HG03135 (cell line): ENCODE measurements around the gene RDX.
"Not testable (repeated sequence)": the region's sequence is repeated elsewhere in the genome, so short reads cannot be mapped to it uniquely, and the experiment has no call there.

Experiments
- ATAC-seq: cut with Tn5 transposase; IDR thresholded peaks from one replicate; pipeline ENCODE4 v1.9.1; 2021; ENCODE audit warnings: mild to moderate bottlenecking, moderate library complexity; ENCODE audit not compliant: unreplicated experiment

RDX gene

DNA sequence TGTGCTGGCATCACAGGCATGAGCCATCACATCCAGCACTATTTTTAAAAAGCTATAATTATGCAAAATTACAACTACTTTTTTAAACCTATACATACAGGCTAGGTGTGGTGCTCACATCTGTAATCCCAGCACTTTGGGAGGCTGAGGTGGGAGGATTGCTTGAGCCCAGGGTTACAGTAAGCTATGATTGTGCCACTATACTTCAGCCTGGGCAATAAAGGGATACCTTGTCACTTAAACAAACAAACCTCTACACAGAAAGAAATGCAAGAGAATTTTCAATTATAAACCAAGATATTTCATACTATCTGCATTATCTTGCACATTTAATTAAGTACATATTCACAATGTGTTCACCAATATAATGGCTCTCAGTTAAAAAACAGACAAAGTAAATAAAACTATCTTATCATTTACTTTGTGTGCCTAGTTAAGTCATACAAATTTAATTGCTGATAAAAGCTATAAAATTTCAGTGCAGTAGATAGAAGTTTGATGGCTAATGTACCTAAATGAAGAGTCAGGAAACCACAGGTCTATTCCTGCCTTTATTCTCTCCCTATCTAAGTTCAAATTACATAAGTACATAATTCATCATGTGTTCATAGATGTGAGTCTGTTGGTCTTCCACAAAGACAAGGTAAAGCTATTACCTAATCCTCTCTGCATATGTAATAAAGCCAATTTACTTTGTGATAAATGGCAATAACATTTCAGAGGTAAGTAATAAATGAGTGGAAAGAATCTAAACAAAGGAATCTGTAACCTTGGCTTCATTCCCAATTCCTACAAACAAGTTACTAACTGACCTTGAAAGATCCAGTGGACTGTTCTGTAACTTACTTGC is 9.0 kb upstream of the RDX start:
- ATAC-seq, result no peak

DNA sequence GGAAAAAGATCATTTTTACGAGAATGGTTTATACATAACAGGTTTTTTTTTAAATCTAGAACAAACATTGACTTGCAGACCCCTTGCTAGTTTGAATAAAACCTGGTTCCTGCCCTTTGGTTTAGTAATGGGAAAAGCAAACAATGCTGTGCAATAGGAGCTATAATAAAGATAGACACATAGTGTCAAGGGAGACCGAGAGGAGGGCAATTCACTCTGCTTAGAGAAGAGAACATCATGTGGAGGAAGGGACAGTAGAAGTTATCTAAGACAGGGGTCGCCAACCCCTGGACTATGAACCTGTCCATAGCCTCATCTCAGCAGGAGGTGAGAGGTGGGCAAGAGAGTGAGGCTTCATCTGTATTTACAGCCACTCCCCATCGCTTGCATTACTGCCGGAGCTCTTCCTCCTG is 7.0 kb upstream of the RDX start:
- ATAC-seq, result no peak

- no peak for ATAC-seq
Measured at GRCh38 chr11:110301577-110301976, 5.2 kb upstream of the RDX start.

- ATAC-seq, result no peak
Measured at GRCh38 chr11:110301032-110301431, 4.6 kb upstream of the RDX start.

DNA sequence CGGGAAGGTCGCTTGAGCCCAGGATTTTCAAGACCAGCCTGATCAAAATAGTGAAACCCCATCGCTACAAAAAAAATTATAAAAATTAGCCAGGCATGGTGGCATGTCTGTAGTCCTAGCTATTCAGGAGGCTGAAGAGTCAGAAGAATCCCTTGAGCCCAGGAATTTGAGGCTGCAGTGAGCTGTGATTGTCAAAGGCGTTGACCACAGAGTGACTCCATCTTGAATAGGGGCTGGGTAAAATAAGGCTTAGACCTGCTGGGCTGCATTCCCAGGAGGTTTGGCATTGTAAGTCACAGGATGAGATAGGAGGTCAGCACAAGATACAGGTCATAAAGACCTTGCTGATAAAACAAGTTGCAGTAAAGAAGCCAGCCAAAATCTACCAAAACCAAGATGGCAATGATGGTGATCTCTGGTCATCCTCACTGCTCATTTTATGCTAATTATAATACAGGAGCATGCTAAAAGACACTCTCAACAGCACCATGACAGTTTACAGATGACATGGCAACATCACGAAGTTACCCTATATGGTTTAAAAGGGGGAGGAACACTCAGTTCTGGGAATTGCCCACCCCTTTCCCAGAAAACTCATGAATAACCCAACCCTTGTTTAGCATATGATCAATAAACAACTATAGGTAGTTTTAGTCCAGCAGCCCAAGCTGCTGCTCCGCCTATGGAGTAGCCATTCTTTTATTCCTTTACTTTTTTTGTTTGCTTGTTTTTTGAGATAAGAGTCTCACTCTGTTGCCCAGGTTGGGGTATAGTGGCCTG is 2.8 kb upstream of the RDX start:
- no peak for ATAC-seq

GRCh38 chr11:110298301-110298765 is 1.9 kb upstream of the RDX start:
- ATAC-seq, result no peak

GRCh38 chr11:110297726-110298300 is 1.4 kb upstream of the RDX start:
- ATAC-seq, result no peak

DNA sequence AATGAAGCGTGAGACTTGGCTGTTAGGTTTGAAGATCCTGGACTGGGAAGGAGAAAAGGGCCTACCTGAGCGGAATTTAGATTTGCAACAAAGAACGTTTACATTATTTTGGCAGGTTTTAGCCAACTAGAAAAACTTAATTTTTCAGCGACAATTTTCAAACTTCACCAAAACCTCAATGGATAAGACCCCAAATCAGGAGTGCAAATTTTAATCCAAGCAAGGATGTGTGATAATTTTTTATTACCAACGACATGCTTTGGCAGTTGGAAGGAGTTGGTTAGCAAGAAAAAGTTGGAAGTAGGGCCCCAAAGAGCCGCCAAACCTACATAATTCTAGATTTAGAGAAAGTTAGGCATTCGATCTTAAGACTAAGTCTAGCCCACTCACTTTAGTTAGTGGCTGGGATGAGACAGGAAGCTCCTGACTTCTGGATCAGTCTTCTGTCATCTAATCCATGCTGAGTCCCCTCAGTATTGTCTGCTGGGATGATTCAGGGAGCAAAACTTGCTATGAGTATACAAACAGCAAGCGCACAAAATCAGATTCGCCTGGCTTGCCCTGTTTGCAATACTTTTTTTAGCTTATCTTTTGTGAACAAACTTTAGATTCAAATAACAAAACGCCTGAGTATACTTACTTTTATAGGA is 787 bp upstream of the RDX start:
- no peak for ATAC-seq

GRCh38 chr11:110295531-110296225 is 736 bp downstream of the RDX start:
- ATAC-seq, result peak; percentile 75

DNA sequence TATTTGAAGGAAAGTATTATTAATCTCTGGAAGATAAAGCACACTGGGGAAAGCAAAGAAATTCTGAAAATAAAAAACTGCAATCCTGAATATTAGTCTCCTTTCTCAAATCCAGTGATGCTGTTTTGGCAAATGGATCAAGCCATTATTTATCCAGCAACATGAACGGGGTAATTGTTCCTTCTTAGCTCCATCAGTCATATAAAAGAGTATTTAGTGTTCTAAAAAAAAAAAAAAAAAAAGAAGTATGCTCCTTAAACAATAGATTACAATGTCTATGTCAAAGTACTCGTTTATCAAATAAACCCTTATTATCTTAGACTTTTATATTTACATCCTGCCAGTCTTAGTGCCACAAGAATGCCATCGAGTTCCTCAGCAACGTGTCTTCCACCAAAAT is 1.3 kb downstream of the RDX start:
- no peak for ATAC-seq

DNA sequence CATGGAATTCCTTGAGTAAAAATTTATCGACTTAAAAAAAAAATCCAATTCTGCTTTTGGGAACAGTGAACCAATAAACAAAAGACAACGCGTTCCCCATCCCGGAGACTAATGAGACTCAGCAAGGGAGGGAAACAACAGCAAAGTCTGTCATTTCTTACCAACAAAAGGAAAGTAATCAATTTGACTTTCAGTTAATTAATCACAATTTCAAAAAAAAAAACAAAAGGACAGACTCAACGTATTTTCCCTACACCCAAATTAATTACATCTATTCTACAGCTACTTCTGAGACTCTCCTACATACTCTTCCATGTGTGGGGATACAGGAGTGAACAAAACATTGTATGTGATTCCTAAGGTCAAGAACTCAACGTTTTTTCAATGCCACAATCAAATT is 1.9 kb downstream of the RDX start:
- no peak for ATAC-seq

- ATAC-seq, result no peak
Measured at GRCh38 chr11:110293389-110293788, 3.0 kb downstream of the RDX start.

DNA sequence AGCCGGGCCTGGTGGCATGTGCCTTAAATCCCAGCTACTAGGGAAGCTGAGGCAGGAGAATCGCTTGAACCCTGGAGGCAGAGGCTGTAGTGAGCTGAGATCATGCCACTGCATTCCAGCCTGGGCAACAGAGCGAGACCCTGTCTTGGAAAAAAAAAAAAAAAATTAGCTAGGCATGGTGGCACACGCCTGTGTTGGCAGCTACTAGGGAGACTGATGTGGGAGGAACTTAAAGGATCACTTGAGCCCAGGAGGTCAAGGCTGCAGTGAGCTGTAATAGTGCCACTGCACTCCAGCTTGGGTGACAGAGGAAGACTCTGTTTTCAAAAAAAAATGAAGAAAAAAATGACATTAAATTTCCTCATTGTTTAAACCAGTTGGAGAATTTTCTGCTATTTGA is 4.3 kb downstream of the RDX start:
- not testable (repeated sequence) for ATAC-seq

DNA sequence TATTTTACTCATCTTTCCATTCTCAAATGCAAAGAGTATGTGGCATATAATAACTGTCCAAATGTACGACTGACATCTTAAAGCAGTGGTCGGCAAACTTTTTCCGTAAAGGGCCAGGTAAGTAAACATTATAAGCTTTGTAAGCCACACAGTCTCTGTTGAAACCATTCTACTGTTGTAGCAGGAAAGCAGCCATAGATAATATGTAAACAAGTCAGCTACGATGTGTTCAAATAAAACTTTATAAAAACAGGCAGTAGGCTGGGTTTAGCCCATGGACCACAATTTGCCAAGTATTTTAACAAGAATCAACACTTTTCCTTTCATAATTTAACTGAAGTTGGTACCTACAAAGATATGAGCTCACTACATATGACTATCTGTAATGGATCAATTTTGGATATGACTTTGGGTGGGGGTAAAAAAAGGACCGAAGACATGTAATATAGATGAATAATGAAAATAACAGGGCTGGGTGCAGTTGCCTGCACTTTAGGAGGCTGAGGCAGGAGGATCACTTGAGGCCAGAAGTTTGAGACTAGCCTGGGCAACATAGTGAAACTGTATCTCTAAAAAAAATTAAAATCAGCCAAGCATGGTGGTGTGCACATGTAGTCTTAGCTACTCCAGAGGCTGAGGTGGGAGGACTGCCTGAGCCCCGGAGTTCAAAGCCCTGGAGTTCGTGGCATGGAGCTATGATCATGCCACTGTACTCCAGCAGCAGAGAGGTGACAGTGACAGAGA is 5.7 kb downstream of the RDX start:
- ATAC-seq, result no peak

GRCh38 chr11:110289472-110289871 is 6.9 kb downstream of the RDX start:
- ATAC-seq, result no peak

- ATAC-seq, result no peak
Measured at GRCh38 chr11:110287537-110287936, 8.9 kb downstream of the RDX start.

GRCh38 chr11:110286298-110287040 is 9.9 kb downstream of the RDX start:
- ATAC-seq, result no peak

DNA sequence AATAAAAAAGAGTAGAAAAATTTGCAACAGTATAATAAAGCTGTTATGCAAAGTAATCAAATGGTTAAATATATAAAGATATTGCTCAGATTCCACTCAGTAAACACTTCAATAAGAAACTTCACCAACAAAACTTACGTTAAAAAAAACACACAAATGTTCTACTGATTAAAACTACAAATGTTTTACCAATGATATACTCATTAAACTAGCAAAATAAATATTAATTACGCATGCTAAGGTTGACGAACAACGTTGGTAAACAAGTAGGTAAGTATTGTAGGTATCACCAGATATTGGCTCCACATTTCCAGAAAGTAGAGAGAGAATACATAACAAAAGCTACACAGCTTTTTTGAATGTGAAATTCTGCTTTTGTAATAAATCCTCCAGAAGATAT is 12.6 kb downstream of the RDX start:
- ATAC-seq, result no peak

GRCh38 chr11:110280595-110280994 is 15.8 kb downstream of the RDX start:
- not testable (repeated sequence) for ATAC-seq
